KOPT-K1 (cell line): ENCODE results near the gene CACNA2D3.
"Not testable (repeated sequence)": the region's sequence is repeated elsewhere in the genome, so short reads cannot be mapped to it uniquely, and the experiment has no call there.

ENCODE experiments used
- H3K27ac ChIP-seq: fragments of 200-600 bp; sonication (generic); 2 replicates; pipeline ENCODE4 v1.5.1; 2016; ENCODE audit warnings: antibody characterized with exemption, mild to moderate bottlenecking, low read depth, low read length; ENCODE audit not compliant: poor library complexity, severe bottlenecking
- H3K36me3 ChIP-seq: fragments of 200-600 bp; sonication (generic); 2 replicates; pipeline ENCODE4 v1.5.1; 2017; ENCODE audit warnings: antibody characterized with exemption, mild to moderate bottlenecking, low read length, moderate library complexity; ENCODE audit not compliant: insufficient read depth
- H3K9me3 ChIP-seq: fragments of 200-600 bp; sonication (generic); 2 replicates; pipeline ENCODE4 v1.5.1; 2017; ENCODE audit warnings: antibody characterized with exemption, low read length, mild to moderate bottlenecking; ENCODE audit not compliant: insufficient read depth, poor library complexity, severe bottlenecking

CACNA2D3 gene

GRCh38 chr3:54122324-54123002, at the start of gene CACNA2D3:
Gene CACNA2D3 (plus strand): TSS chr3:54122552.
- Histone ChIP-seq H3K9me3 (no peaks in the 10 kb centered on the region), H3K27ac (no peak within 1 kb of the TSS), H3K36me3 (no peaks in the 10 kb centered on the region)

- no peak overlapping the region for H3K27ac ChIP-seq
- no peaks in the 10 kb centered on the region for H3K36me3 ChIP-seq
- peaks cover 17% of the 10 kb centered on the region for H3K9me3 ChIP-seq
Observed at GRCh38 chr3:54073386-54073785, 49.0 kb upstream of the CACNA2D3 start.

GRCh38 chr3:54079314-54079713, 43.0 kb upstream of the CACNA2D3 start:
- H3K36me3 ChIP-seq, result no peaks in the 10 kb centered on the region
- no peak overlapping the region for H3K27ac ChIP-seq
- H3K9me3 ChIP-seq, result no peaks in the 10 kb centered on the region

GRCh38 chr3:54079730-54080325, 42.5 kb upstream of the CACNA2D3 start:
- no peak overlapping the region for H3K27ac ChIP-seq
- no peaks in the 10 kb centered on the region for H3K36me3 ChIP-seq
- H3K9me3 ChIP-seq, result no peaks in the 10 kb centered on the region

- Histone ChIP-seq H3K27ac (no peak overlapping the region), H3K9me3 (no peaks in the 10 kb centered on the region), H3K36me3 (no peaks in the 10 kb centered on the region)
Observed at GRCh38 chr3:54083921-54084320, 38.4 kb upstream of the CACNA2D3 start.

- H3K36me3 ChIP-seq, result no peaks in the 10 kb centered on the region
- no peaks in the 10 kb centered on the region for H3K9me3 ChIP-seq
- no peak overlapping the region for H3K27ac ChIP-seq
Observed at GRCh38 chr3:54085936-54086335, 36.4 kb upstream of the CACNA2D3 start.

- H3K36me3 ChIP-seq, result no peaks in the 10 kb centered on the region
- no peak overlapping the region for H3K27ac ChIP-seq
- no peaks in the 10 kb centered on the region for H3K9me3 ChIP-seq
Observed at GRCh38 chr3:54086652-54087405, 35.5 kb upstream of the CACNA2D3 start.

- Histone ChIP-seq H3K9me3 (no peaks in the 10 kb centered on the region), H3K36me3 (no peaks in the 10 kb centered on the region), H3K27ac (no peak overlapping the region)
Observed at GRCh38 chr3:54087581-54088410, 34.6 kb upstream of the CACNA2D3 start.

- no peak overlapping the region for H3K27ac ChIP-seq
- no peaks in the 10 kb centered on the region for H3K36me3 ChIP-seq
- H3K9me3 ChIP-seq, result no peaks in the 10 kb centered on the region
Observed at GRCh38 chr3:54093491-54094248, 28.7 kb upstream of the CACNA2D3 start.

- no peak overlapping the region for H3K27ac ChIP-seq
- no peaks in the 10 kb centered on the region for H3K36me3 ChIP-seq
- H3K9me3 ChIP-seq, result no peaks in the 10 kb centered on the region
Observed at GRCh38 chr3:54094926-54095325, 27.4 kb upstream of the CACNA2D3 start.

GRCh38 chr3:54099381-54099780, 23.0 kb upstream of the CACNA2D3 start:
- Histone ChIP-seq H3K9me3 (no peaks in the 10 kb centered on the region), H3K27ac (no peak overlapping the region), H3K36me3 (no peaks in the 10 kb centered on the region)

GRCh38 chr3:54104084-54104483, 18.3 kb upstream of the CACNA2D3 start:
- Histone ChIP-seq H3K9me3 (no peaks in the 10 kb centered on the region), H3K27ac (no peak overlapping the region), H3K36me3 (no peaks in the 10 kb centered on the region)

GRCh38 chr3:54116129-54116528, 6.2 kb upstream of the CACNA2D3 start:
- H3K36me3 ChIP-seq, H3K9me3 ChIP-seq, H3K27ac ChIP-seq: not testable (repeated sequence)

GRCh38 chr3:54120657-54121413, 1.5 kb upstream of the CACNA2D3 start:
- H3K36me3 ChIP-seq, result no peaks in the 10 kb centered on the region
- H3K9me3 ChIP-seq, result no peaks in the 10 kb centered on the region
- H3K27ac ChIP-seq, result no peak overlapping the region
